ENCODE data around the gene IGF2BP2.

DNA sequence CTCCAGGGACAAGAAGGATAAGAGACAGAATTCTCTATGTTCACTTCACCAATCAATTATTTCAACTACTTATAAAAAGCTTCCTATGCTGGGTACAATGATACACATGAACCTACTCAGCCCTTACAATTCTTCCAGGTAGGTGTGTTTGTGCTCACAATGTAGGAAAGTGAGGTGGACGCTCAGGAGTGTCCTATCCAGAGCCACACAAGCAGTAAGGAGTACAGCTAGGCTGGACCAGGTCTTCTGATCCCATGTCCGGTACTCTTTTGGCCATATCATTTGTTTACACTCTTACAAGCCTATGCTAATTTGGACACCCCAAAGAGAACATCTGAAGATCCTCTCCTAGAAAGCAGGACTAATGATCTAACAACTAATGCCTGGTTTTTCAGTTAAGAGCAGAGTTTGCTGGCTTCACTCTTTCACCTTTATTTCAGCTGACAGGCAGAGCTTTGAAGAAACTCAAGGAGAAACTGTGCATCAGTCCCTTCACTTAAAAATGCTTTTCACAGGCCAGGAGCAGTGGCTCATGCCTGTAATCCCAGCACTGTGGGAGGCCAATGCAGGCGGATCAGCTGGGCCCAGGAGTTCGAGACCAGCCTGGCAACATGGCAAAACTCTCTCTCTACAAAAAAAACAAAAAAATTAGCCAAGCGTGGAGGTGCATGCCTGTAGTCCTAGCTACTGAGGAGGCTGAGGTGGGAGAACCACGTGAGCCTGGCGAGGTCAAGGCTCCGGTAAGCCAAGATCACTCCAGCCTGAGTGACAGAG lies 27.5 kb downstream of the IGF2BP2 start:
- TF ChIP-seq, protein P1, sequence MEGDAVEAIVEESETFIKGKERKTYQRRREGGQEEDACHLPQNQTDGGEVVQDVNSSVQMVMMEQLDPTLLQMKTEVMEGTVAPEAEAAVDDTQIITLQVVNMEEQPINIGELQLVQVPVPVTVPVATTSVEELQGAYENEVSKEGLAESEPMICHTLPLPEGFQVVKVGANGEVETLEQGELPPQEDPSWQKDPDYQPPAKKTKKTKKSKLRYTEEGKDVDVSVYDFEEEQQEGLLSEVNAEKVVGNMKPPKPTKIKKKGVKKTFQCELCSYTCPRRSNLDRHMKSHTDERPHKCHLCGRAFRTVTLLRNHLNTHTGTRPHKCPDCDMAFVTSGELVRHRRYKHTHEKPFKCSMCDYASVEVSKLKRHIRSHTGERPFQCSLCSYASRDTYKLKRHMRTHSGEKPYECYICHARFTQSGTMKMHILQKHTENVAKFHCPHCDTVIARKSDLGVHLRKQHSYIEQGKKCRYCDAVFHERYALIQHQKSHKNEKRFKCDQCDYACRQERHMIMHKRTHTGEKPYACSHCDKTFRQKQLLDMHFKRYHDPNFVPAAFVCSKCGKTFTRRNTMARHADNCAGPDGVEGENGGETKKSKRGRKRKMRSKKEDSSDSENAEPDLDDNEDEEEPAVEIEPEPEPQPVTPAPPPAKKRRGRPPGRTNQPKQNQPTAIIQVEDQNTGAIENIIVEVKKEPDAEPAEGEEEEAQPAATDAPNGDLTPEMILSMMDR (IDR thresholded peaks at IDR 0.05 in 2 of 3, conservative IDR thresholded peaks at IDR 0.05 in 1 of 3; ENCODE audit: borderline replicate concordance in 1 of 3, insufficient read depth in 1 of 3, low read depth in 2 of 3, low read length in 2 of 3): no peak
- TF ChIP-seq EZH2phosphoT487 (IDR thresholded peaks at IDR 0.05; ENCODE audit: borderline replicate concordance) (no peak), JUND (IDR thresholded peaks at IDR 0.05) (no peak), FOSL1 (IDR thresholded peaks at IDR 0.05; ENCODE audit: low read depth) (no peak), RAD21 (IDR thresholded peaks at IDR 0.05; ENCODE audit: low read depth) (no peak), ZNF274 (IDR thresholded peaks at IDR 0.05; ENCODE audit: low read depth, low read length) (no peak), POLR2A (IDR thresholded peaks at IDR 0.05; ENCODE audit: borderline replicate concordance, extremely low read depth, insufficient read depth, insufficient read length) (no peak), POLR2AphosphoS5 (IDR thresholded peaks at IDR 0.05; ENCODE audit: low read depth, low read length) (no peak), SIN3A (IDR thresholded peaks at IDR 0.05; ENCODE audit: low read depth) (no peak), SP1 (IDR thresholded peaks at IDR 0.05; ENCODE audit: low read depth) (no peak)
- TF ChIP-seq, protein P2, sequence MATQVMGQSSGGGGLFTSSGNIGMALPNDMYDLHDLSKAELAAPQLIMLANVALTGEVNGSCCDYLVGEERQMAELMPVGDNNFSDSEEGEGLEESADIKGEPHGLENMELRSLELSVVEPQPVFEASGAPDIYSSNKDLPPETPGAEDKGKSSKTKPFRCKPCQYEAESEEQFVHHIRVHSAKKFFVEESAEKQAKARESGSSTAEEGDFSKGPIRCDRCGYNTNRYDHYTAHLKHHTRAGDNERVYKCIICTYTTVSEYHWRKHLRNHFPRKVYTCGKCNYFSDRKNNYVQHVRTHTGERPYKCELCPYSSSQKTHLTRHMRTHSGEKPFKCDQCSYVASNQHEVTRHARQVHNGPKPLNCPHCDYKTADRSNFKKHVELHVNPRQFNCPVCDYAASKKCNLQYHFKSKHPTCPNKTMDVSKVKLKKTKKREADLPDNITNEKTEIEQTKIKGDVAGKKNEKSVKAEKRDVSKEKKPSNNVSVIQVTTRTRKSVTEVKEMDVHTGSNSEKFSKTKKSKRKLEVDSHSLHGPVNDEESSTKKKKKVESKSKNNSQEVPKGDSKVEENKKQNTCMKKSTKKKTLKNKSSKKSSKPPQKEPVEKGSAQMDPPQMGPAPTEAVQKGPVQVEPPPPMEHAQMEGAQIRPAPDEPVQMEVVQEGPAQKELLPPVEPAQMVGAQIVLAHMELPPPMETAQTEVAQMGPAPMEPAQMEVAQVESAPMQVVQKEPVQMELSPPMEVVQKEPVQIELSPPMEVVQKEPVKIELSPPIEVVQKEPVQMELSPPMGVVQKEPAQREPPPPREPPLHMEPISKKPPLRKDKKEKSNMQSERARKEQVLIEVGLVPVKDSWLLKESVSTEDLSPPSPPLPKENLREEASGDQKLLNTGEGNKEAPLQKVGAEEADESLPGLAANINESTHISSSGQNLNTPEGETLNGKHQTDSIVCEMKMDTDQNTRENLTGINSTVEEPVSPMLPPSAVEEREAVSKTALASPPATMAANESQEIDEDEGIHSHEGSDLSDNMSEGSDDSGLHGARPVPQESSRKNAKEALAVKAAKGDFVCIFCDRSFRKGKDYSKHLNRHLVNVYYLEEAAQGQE (IDR thresholded peaks at IDR 0.05; ENCODE audit: low read depth): no peak
- TF ChIP-seq, protein P3, sequence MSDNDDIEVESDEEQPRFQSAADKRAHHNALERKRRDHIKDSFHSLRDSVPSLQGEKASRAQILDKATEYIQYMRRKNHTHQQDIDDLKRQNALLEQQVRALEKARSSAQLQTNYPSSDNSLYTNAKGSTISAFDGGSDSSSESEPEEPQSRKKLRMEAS (IDR thresholded peaks at IDR 0.05): no peak
- TF ChIP-seq, protein P4, sequence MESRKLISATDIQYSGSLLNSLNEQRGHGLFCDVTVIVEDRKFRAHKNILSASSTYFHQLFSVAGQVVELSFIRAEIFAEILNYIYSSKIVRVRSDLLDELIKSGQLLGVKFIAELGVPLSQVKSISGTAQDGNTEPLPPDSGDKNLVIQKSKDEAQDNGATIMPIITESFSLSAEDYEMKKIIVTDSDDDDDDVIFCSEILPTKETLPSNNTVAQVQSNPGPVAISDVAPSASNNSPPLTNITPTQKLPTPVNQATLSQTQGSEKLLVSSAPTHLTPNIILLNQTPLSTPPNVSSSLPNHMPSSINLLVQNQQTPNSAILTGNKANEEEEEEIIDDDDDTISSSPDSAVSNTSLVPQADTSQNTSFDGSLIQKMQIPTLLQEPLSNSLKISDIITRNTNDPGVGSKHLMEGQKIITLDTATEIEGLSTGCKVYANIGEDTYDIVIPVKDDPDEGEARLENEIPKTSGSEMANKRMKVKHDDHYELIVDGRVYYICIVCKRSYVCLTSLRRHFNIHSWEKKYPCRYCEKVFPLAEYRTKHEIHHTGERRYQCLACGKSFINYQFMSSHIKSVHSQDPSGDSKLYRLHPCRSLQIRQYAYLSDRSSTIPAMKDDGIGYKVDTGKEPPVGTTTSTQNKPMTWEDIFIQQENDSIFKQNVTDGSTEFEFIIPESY (IDR thresholded peaks at IDR 0.05; ENCODE audit: extremely low read depth, insufficient replicate concordance, low read length): no peak

All from HCT116 (cell line).